ENCODE results near the gene LOXL1.

- TF ChIP-seq ZNF230 (CRISPR knock-in tag; IDR thresholded peaks at IDR 0.05) (no peak), ZNF264 (CRISPR knock-in tag; IDR thresholded peaks at IDR 0.05) (no peak), ZNF274 (CRISPR knock-in tag; IDR thresholded peaks at IDR 0.05) (no peak), FOXK2 (IDR thresholded peaks at IDR 0.05) (no peak), HNF1A (IDR thresholded peaks at IDR 0.05; ENCODE audit: low read depth) (no peak), HNF1A (CRISPR knock-in tag; IDR thresholded peaks at IDR 0.05; ENCODE audit: borderline replicate concordance) (no peak), RAD21 (CRISPR knock-in tag; IDR thresholded peaks at IDR 0.05) (no peak), ZNF772 (CRISPR knock-in tag; IDR thresholded peaks at IDR 0.05) (no peak), AKNA (CRISPR knock-in tag; IDR thresholded peaks at IDR 0.05; ENCODE audit: borderline replicate concordance) (no peak), POLR2A (IDR thresholded peaks at IDR 0.05; ENCODE audit: insufficient read depth in 1 of 2, low read depth in 2 of 2, low read length in 2 of 2) (no peak), THAP11 (CRISPR knock-in tag; IDR thresholded peaks at IDR 0.05) (no peak), CTCF (CRISPR knock-in tag; IDR thresholded peaks at IDR 0.05) (no peak; the same call in 1 of the 2 replicates)
Measured at GRCh38 chr15:73940061-73940981, 14.1 kb downstream of the LOXL1 start.
